Fibroblast of pulmonary artery (primary cell): Measurements from ENCODE around the gene MALAT1.
A peak's percentile ranks its signal among the peaks of the same experiment; 100 is the strongest.
"Not testable (repeated sequence)": the region's sequence is repeated elsewhere in the genome, so short reads cannot be mapped to it uniquely, and the experiment has no call there.

Source experiments
- DNase-seq: peaks from one replicate; pipeline ENCODE4 v3.0.0-alpha.2; 2010; ENCODE audit warnings: low read depth
- H3K4me3 ChIP-seq: replicated peaks from 2 replicates; pipeline ENCODE4 v1.5.1; 2011; ENCODE audit warnings: low read depth, mild to moderate bottlenecking, control low read depth, low read length, moderate library complexity
- CTCF ChIP-seq: IDR thresholded peaks from 2 replicates; pipeline ENCODE4 v1.5.1; 2011; ENCODE audit warnings: mild to moderate bottlenecking, control low read depth, low read length, inconsistent platforms; ENCODE audit errors: missing control alignments

MALAT1 gene

GRCh38 chr11:65505466-65506289 lies 6.8 kb downstream of the MALAT1 start:
- TF ChIP-seq CTCF = no peak
- peak overlapping the region; percentile 89 for H3K4me3 ChIP-seq
- DNase-seq = peak; percentile 67

- peak overlapping the region; percentile 89 for H3K4me3 ChIP-seq
- DNase-seq = no peak
Observed at GRCh38 chr11:65506290-65506771, 7.5 kb downstream of the MALAT1 start.

DNA sequence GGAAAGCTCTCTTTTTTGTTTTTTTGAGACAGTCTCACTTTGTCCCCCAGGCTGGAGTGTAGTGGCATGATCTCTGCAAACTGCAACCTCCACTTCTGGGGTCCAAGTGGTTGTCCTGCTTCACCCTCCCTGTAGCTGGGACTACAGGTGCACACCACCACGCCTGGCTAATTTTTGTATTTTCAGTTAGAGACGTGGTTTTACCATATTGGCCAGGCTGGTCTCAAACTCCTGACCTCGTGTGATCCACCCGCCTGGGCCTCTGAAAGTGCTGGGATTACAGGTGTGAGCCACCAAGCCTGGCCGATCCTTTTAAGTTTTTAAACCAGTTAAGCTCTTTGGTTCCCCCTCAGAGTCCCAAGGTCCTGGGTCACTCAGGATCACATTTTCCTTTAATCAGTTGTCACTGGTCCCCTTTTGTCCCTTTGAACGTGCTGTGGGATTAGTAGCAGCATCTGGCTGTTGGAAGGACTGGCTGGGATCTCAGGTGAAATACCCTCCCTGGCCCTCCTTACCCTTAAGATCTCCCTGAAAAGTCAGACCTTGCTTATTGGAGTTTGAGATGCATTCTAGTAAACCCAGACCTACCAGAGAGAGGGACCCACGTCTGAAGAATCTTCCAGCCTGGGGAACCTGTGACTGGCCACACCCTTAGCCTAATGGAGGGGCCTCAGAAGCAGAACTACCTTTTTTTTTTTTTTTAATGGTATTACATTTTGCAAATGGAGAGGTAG lies 8.1 kb downstream of the MALAT1 start:
- DNase-seq = peak; percentile 95
- H3K4me3 ChIP-seq = peak overlapping the region; percentile 89
- no peak for TF ChIP-seq CTCF

More at GRCh38 chr11:65506290-65506771, 7.5 kb downstream of the MALAT1 start:
- no peak for TF ChIP-seq CTCF

DNA sequence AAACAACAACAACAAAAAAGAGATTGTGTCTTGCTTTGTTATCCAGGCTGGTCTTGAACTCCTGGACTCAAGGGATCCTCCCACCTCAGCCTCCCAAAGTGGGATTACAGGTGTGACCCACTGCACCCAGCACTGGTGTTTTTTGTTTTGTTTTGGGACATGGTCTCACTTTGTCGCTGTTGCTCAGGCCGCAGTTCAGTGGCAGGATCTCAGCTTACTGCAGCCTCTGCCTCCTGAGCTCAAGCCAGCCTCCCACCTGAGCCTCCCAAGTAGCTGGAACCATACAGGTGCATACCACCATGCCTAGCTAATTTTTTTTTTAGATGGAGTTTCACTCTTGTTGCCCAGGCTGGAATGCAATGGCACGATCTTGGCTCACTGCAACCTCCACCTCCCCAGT lies 13.5 kb downstream of the MALAT1 start:
- H3K4me3 ChIP-seq, DNase-seq: not testable (repeated sequence)

- no peak overlapping the region for H3K4me3 ChIP-seq
- DNase-seq = no peak
Observed at GRCh38 chr11:65516135-65516968, 17.5 kb downstream of the MALAT1 start.

DNA sequence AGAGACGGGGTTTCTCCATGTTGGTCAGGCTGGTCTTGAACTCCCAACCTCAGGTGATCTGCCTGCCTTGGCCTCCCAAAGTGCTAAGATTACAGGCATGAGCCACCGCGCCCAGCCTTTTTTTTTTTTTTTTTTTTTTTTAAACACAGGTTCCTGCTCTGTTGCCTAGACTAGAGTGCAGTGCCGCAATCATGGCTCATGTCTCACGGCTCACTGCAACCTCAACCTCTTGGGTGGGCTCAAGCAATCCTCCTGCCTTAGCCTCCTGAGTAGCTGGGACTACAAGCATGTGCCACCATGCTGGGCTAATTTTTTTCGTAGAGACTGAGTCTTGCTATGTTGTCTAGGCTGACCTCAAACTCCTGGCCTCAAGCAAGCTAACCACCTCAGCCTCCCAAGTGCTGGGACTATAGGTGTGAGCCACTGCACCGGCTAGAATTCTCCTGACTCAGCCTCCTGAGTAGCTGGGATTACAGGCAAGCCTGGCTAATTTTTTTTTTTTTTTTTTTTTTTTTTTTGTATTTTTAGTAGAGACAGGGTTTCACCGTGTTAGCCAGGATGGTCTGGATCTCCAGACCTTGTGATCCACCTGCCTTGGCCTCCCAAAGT lies 20.2 kb downstream of the MALAT1 start:
- not testable (repeated sequence) for H3K4me3 ChIP-seq, DNase-seq

More at GRCh38 chr11:65516135-65516968, 17.5 kb downstream of the MALAT1 start:
- TF ChIP-seq CTCF = no peak

GRCh38 chr11:65521777-65522521 lies 23.1 kb downstream of the MALAT1 start:
- not testable (repeated sequence) for DNase-seq, H3K4me3 ChIP-seq

DNA sequence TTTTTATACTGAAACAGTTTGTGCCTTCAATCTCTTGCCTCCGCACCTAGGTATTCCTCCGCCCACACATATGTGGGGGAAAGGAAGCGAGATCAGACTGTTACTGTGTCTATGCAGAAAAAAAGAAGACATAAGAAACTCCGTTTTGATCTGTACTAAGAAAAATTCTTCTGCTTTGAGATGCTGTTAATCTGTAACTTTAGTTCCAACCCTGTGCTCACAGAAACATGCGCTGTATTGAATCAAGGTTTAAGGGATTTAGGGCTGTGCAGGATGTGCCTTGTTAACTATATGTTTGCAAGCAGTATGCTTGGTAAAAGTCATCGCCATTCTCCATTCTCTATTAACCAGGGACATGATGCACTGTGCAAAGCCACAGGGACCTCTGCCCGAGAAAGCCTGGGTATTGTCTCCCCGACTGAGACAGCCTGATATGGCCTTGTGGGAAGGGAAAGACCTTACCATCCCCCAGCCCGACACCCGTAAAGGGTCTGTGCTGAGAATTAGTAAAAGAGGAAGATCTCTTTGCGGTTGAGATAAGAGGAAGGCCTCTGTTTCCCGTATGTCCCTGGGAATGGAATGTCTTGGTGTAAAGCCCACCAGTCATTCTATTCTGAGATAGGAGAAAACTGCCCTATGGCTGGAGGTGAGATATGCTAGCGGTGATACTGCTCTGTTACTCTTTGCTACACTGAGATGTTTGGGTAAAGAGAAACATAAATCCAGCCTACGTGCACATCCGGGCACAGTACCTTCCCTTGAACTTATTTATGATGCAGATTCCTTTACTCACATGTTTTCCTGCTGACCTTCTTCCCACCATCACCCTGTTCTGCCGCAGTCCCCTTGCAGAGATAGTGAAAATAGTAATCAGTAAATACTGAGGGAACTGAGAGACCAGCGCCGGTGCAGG lies 24.1 kb downstream of the MALAT1 start:
- H3K4me3 ChIP-seq = not testable (repeated sequence)
- DNase-seq = peak; percentile 32

GRCh38 chr11:65523631-65523968 lies 24.8 kb downstream of the MALAT1 start:
- not testable (repeated sequence) for H3K4me3 ChIP-seq, DNase-seq
